GM18511 (cell line): ENCODE data around the gene MAGEB6B.
"Not testable (repeated sequence)": the region's sequence is repeated elsewhere in the genome, so short reads cannot be mapped to it uniquely, and the experiment has no call there.

ENCODE experiments used
- ATAC-seq: cut with Tn5 transposase; IDR thresholded peaks from one replicate; pipeline ENCODE4 v1.9.1; 2021; ENCODE audit warnings: mild to moderate bottlenecking, moderate library complexity; ENCODE audit not compliant: unreplicated experiment

The MAGEB6B gene

GRCh38 chrX:26160301-26160700, at the start of gene MAGEB6B:
Gene MAGEB6B (plus strand): TSS chrX:26160601. CDS start chrX:26160601, 0 bp downstream.
- no peak for ATAC-seq

GRCh38 chrX:26138274-26138673, 22.1 kb upstream of the MAGEB6B start, which contains the start of gene MAGEB18:
Gene MAGEB18 (plus strand): TSS chrX:26138343. CDS start chrX:26138986, 643 bp downstream.
- ATAC-seq: no peak

GRCh38 chrX:26146024-26146423, 14.4 kb upstream of the MAGEB6B start:
- ATAC-seq: no peak

GRCh38 chrX:26192204-26192603, 31.8 kb downstream of the MAGEB6B start, which contains the start of gene MAGEB6:
Gene MAGEB6 (plus strand): TSS chrX:26192440. CDS start chrX:26193847, 1,407 bp downstream.
- no peak for ATAC-seq

- no peak for ATAC-seq
Observed at GRCh38 chrX:26203561-26203960, 43.2 kb downstream of the MAGEB6B start.

GRCh38 chrX:26204717-26205116, 44.3 kb downstream of the MAGEB6B start:
- ATAC-seq: not testable (repeated sequence)

- ATAC-seq: no peak
Observed at GRCh38 chrX:26208012-26208411, 47.6 kb downstream of the MAGEB6B start.
